ENCODE results near the gene TAF7L.

GRCh38 chrX:101232316-101232715, 58.8 kb downstream of the TAF7L start:
- TF ChIP-seq EZH2 (IDR thresholded peaks at IDR 0.05; ENCODE audit: borderline replicate concordance, insufficient read depth, low read depth, low read length, poor library complexity, severe bottlenecking): no peak
- TF ChIP-seq, protein P1, sequence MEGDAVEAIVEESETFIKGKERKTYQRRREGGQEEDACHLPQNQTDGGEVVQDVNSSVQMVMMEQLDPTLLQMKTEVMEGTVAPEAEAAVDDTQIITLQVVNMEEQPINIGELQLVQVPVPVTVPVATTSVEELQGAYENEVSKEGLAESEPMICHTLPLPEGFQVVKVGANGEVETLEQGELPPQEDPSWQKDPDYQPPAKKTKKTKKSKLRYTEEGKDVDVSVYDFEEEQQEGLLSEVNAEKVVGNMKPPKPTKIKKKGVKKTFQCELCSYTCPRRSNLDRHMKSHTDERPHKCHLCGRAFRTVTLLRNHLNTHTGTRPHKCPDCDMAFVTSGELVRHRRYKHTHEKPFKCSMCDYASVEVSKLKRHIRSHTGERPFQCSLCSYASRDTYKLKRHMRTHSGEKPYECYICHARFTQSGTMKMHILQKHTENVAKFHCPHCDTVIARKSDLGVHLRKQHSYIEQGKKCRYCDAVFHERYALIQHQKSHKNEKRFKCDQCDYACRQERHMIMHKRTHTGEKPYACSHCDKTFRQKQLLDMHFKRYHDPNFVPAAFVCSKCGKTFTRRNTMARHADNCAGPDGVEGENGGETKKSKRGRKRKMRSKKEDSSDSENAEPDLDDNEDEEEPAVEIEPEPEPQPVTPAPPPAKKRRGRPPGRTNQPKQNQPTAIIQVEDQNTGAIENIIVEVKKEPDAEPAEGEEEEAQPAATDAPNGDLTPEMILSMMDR (IDR thresholded peaks at IDR 0.05): no peak
